Measurements from ENCODE around the gene ARPP21.

ARPP21 gene

DNA sequence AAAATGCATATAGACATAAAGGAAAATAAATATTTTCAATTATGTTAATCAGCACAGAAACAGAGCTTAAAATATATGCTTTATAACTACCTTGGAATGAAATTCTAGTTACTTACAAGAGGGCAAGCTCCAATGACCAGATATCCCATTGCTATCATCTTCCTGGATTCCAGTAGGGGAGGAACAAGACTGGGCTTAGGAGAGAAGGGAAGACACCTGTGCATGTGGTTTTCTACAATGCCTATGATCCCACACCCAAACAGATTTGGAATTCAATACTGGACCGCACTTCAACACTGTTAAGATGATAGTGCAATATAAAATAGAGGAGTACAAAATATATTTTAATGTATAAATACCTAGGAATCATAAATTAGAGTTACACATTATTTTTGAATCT is 79.6 kb downstream of the ARPP21 start:
- no peak for TF ChIP-seq GATA1 (IDR thresholded peaks at IDR 0.05; ENCODE audit: low read depth, low read length)
- no peak for TF ChIP-seq POLR2A (IDR thresholded peaks at IDR 0.05; ENCODE audit: low read length)
- no peak for DNase-seq

DNA sequence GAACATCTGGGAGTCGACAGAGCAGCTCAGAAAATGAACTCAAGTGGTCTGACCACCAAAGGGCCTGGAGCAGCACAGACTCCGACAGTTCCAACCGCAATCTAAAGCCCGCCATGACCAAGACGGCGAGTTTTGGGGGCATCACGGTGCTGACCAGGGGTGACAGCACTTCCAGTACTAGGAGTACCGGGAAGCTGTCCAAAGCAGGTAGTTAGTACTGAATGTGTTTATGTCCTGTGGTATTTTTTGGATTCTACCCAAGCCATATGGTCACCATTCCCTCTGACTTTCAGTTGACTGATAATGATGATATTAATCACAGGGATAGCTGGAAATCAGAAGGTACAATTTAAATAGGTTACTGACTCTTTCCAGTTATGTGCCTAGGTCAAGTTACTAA is 82.3 kb downstream of the ARPP21 start:
- no peak for DNase-seq
- TF ChIP-seq POLR2A (IDR thresholded peaks at IDR 0.05; ENCODE audit: low read length), result no peak
- TF ChIP-seq GATA1 (IDR thresholded peaks at IDR 0.05; ENCODE audit: low read depth, low read length), result no peak

DNA sequence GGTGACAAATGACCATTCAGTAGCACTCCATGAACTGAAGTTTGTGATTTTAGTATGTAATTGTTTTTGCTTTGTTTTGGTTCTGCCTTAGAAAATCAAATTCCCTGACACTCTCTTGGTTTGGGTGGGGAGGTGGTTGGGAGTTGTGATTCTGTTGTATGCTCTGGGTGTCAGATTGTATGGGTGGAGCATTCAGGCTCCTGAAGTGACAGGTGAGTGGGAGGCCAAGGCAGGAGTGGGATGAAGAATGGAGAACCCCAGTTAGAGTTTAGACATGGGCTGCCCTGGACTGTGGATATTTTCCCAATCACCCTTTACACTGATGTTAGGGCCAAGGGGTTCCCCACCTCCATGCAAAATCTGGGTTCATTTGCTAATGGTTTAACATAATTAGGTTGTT is 83.6 kb downstream of the ARPP21 start:
- DNase-seq, result no peak
- no peak for TF ChIP-seq GATA1 (IDR thresholded peaks at IDR 0.05; ENCODE audit: low read depth, low read length)
- no peak for TF ChIP-seq POLR2A (IDR thresholded peaks at IDR 0.05; ENCODE audit: low read length)

DNA sequence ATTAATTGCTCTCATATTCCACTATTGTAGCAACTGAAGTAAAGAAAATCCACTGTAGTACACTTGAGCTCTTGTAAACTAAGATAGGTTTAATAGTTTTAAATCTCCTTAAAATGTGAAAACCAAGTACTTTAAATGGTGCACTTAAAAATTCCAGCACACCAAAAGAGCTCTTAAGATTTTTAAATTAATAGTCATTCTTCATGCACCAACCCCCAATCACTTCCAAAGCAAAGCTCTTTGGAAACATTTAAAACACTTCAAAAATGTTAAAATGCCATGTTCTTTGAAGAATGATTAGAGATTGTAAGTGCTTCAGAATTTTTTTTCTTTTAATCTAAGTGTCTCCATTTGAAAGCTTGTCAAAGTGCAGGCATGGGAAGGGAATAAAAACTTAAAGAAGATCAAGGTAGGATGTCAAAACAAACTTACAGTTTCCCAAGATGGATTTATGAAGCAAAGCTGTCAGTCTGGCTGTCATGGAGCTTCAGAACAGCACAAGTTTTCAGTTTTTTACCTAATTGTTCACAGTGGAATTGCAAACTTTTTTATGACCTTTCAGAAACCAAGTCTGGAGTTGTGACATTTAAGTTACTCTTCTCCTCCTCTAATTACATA is 84.3 kb downstream of the ARPP21 start:
- TF ChIP-seq GATA1 (IDR thresholded peaks at IDR 0.05; ENCODE audit: low read depth, low read length) (no peak), POLR2A (IDR thresholded peaks at IDR 0.05; ENCODE audit: low read length) (no peak)
- DNase-seq, result no peak

DNA sequence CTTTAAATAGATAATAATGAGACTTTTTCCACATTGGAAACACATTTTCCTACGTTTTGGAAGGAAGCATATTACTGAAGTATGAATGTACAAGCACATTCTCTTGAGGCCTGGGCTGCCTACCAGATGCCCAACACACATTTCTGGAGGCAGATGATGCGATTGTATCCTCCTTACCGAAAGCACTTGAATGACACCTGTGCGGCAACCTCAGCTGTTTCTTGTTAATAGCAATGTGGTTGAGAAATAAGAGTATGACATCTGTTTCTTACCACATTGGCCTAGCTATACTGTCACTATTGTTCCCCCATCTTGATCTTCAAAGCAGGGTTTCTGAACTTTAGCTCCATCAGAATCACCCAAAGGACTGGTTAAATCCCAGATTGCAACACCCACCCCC is 84.8 kb downstream of the ARPP21 start:
- no peak for DNase-seq
- no peak for TF ChIP-seq POLR2A (IDR thresholded peaks at IDR 0.05; ENCODE audit: low read length)
- no peak for TF ChIP-seq GATA1 (IDR thresholded peaks at IDR 0.05; ENCODE audit: low read depth, low read length)

DNA sequence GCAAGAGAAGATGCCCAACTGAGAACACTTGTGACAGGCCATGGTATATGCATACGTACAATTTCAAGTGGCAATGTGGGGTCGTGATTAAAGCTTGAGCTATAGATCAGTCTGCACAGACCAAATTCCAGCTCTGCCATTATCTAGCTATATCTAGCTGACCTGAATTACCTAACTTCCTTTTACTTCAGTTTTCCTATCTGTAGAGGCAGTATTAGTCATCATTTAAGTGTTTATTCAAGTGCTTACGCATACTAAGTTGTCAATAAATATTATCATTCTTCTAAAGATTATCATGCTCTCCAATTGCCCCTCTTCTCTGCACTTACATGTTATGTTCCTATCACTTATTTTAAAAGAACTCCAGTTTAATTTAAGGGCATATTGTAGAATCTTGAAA is 87.9 kb downstream of the ARPP21 start:
- DNase-seq, result no peak
- TF ChIP-seq POLR2A (IDR thresholded peaks at IDR 0.05; ENCODE audit: low read length) (no peak), GATA1 (IDR thresholded peaks at IDR 0.05; ENCODE audit: low read depth, low read length) (no peak)

DNA sequence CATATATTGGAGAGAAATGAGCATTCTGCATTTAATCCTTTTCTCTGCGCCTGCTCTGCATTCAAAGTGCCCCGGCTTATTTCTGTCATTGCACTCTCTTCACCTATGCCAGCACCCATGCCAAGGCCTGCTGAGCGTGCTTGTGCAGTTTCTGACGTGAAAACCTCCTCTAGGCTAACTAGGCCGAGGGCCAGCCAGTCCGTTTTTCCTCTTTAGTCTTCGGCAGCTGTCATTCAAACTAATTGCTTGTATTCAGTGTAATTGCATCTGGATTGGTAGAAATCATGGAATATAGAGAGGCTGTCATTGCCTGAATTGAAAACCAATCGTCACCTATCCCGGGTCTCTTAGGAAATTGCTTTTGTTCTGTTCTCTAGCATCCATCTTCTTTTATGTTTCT is 94.0 kb downstream of the ARPP21 start:
- no peak for TF ChIP-seq POLR2A (IDR thresholded peaks at IDR 0.05; ENCODE audit: low read length)
- no peak for TF ChIP-seq GATA1 (IDR thresholded peaks at IDR 0.05; ENCODE audit: low read depth, low read length)
- DNase-seq, result no peak

DNA sequence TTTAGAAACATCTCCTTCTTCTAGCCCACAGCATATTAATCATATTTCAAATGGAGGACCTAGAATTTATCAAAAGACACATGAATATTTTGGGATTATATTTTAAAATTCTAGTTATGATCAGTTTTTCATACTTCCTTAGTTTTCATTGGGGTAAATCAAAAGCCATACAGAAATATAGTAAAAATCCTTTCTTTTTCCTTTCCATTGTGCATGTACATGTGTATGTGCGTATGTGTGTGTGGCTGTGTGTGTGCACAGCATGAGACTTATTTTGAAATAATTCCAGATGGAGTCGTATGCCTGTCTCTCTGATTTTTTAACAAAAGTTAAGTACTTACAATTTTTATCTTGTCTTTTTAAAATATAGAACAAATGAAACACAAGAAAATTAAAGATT is 94.5 kb downstream of the ARPP21 start:
- no peak for DNase-seq
- TF ChIP-seq POLR2A (IDR thresholded peaks at IDR 0.05; ENCODE audit: low read length) (no peak), GATA1 (IDR thresholded peaks at IDR 0.05; ENCODE audit: low read depth, low read length) (no peak)

DNA sequence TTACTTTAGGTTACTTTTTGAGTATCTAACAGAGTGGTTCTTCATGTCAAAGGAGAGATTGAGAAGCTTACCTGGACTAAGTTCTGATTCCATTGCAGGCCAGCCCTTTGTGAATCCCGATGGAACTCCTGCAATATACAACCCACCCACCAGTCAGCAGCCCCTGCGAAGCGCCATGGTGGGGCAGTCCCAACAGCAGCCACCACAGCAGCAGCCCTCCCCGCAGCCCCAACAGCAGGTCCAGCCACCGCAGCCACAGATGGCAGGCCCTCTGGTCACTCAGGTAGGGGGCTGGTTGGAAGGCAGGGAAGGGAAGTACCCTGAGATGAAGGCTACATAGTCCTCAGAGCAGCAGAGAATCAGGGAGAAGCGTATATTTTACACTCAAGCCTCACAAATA is 97.8 kb downstream of the ARPP21 start:
- DNase-seq, result no peak
- TF ChIP-seq POLR2A (IDR thresholded peaks at IDR 0.05; ENCODE audit: low read length) (no peak), GATA1 (IDR thresholded peaks at IDR 0.05; ENCODE audit: low read depth, low read length) (no peak)

DNA sequence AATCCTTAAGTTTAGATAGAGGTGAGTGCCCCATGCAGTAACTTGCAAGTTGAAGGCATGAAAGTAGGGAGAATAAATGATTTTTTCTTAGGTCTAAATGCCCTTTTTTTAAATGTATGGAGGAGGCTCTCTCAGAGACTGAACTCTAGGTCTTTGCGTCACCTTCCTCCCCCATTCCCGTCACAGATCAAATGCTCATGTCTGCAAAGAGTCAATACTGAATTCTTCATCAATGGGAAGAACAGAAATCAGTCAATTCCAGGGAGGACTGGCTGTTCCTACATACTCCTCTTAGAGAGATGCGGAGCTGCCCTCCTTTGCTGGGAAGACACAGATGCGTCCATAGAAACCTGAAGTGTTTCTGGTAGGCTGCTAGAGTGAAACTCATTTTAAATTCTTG is 98.2 kb downstream of the ARPP21 start:
- no peak for DNase-seq
- TF ChIP-seq POLR2A (IDR thresholded peaks at IDR 0.05; ENCODE audit: low read length), result no peak
- no peak for TF ChIP-seq GATA1 (IDR thresholded peaks at IDR 0.05; ENCODE audit: low read depth, low read length)

DNA sequence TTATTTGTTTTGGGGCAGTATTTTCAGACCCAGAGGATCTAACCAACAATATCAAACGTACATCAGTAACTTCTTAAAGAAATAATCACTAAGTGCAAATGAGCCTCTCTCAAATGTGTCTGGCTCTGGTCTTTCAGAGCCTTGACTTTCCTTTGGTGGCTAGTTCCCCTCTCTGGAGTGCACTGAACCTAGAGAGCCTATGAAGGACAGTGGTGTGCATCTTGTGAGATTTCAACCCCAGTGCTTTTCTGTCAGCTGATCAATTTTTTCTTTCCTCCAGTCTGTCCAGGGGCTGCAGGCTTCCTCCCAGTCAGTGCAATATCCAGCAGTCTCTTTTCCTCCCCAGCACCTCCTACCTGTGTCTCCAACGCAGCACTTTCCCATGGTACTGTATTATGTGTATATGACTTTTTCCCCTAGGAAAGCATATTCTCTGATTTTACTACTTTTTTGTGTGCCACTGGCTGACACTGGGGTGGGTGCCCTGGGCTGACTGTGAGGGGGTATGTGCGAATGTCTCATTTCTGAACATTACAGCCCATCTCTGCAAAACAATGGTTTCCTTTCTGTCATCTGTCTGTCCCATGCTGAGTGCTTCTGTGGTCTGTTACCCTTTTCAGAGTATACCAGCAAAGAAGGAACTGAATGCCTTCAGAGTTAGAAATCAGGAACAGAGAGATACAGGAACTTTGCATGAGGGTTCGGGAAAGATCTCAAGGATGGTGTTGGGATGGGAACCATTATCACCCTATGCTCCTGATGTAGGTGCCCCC is 98.8 kb downstream of the ARPP21 start:
- DNase-seq, result no peak
- TF ChIP-seq GATA1 (IDR thresholded peaks at IDR 0.05; ENCODE audit: low read depth, low read length) (no peak), POLR2A (IDR thresholded peaks at IDR 0.05; ENCODE audit: low read length) (no peak)

DNA sequence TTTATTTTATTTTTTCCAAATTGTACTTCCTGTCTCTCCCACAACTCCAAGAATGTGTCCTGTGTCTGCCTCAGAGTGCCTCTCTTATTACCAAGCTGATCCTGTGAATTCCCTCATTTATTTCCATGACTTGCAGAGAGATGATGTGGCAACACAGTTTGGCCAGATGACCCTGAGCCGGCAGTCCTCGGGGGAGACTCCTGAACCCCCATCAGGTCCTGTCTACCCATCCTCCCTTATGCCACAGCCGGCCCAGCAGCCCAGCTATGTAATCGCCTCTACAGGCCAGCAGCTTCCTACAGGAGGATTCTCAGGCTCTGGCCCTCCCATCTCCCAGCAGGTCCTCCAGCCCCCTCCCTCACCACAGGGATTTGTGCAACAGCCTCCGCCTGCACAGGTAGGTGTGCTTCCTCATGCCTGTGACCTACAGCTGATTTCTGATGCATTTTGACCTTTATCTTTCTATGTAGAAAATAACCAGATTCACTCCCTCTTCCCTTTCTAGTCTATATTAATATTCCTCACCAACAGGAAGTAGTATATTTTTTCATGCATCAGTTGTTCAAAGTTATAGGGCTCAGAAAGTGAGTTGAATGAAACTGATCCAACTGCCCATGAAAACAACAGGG is 100.0 kb downstream of the ARPP21 start:
- no peak for TF ChIP-seq POLR2A (IDR thresholded peaks at IDR 0.05; ENCODE audit: low read length)
- TF ChIP-seq GATA1 (IDR thresholded peaks at IDR 0.05; ENCODE audit: low read depth, low read length), result no peak
- DNase-seq, result no peak

DNA sequence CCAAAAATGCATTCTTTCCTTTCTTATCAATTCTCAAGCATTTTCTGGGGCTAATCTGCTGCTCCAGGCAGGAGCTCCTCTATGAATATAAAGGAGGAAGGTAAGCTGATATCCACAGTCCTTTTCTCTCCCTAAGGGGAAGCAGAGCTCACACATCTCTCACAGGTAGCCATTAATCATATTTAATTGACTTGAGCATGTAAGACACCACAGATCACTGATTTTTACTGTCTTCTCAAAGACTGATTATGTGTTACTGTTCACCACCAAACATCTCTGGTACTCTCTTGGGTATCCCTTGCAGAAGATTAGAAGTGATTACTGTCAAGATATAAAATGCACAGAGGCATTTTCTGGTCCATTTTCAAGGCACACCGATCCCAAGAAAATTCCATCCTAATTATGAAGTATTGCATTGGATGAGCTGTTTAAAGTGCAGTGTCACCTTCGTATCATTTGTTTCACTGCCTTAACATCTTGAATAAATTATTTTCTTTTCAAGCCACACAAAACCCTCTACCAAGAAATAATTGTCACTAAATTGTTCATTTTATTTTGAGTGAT is 100.7 kb downstream of the ARPP21 start:
- TF ChIP-seq GATA1 (IDR thresholded peaks at IDR 0.05; ENCODE audit: low read depth, low read length), result no peak
- TF ChIP-seq POLR2A (IDR thresholded peaks at IDR 0.05; ENCODE audit: low read length), result no peak

DNA sequence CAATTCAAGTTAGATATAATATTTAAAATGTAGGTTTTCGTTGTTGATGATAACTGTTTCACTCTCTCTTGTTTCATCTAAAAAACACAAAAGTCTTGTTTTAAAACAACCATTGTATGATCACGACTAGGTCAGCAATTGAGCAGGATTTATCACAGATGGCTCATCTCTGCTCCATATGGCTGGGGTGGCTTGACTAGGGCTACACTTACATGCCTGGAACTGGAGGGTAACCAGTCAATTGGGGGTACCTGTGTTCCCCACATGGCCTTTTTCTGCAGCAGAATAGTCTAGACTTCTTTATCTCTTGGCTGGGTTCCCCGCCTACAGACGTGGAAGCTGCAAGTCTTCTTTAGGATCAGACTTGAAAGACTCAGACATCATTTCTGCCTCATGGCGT is 103.9 kb downstream of the ARPP21 start:
- TF ChIP-seq POLR2A (IDR thresholded peaks at IDR 0.05; ENCODE audit: low read length) (no peak), GATA1 (IDR thresholded peaks at IDR 0.05; ENCODE audit: low read depth, low read length) (no peak)
- DNase-seq, result no peak

More for the DNA sequence above, 100.7 kb downstream of the ARPP21 start:
- no peak for DNase-seq
